ENCODE measurements around the gene PELI2. TPM values are rescaled to one million over a fixed set of nuclear protein-coding genes. Genes with fewer than 3 reads are reported as not detected.

The PELI2 gene
- total RNA-seq, 3 donors from 2014 or later: 14.3 to 33.4 (median 30.8) TPM

DNA sequence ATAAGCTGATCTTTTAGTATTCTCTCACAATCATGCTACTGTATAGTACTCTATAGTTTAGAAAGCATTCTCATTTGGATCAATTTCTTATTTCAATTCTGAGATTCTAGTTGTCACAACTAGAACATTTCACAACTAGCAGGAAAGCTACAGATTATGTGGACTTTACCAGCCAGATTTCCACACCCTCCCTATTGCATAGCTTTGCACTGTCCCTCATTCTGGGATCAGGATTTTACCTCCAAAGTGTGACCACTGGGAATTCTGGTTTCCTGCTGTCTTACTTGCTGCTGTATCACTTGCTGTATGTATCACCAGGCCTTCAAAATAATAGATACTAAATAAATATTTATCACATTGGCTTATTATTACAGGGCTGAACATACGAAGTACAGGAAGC, 10.2 kb upstream of the PELI2 start:
- no peaks in the 10 kb centered on the region for H3K4me1 ChIP-seq (ENCODE audit: low read depth)
- H3K4me3 ChIP-seq: no peak overlapping the region
- no peaks in the 10 kb centered on the region for H3K36me3 ChIP-seq (ENCODE audit: low read depth)
- no peak for DNase-seq
- TF ChIP-seq, protein P1, sequence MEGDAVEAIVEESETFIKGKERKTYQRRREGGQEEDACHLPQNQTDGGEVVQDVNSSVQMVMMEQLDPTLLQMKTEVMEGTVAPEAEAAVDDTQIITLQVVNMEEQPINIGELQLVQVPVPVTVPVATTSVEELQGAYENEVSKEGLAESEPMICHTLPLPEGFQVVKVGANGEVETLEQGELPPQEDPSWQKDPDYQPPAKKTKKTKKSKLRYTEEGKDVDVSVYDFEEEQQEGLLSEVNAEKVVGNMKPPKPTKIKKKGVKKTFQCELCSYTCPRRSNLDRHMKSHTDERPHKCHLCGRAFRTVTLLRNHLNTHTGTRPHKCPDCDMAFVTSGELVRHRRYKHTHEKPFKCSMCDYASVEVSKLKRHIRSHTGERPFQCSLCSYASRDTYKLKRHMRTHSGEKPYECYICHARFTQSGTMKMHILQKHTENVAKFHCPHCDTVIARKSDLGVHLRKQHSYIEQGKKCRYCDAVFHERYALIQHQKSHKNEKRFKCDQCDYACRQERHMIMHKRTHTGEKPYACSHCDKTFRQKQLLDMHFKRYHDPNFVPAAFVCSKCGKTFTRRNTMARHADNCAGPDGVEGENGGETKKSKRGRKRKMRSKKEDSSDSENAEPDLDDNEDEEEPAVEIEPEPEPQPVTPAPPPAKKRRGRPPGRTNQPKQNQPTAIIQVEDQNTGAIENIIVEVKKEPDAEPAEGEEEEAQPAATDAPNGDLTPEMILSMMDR (IDR thresholded peaks at IDR 0.05): no peak
- ATAC-seq: no peak
- no peaks in the 10 kb centered on the region for H3K9me3 ChIP-seq
- intact Hi-C loops (cut with DNase I, micrococcal nuclease): no loop called here

DNA sequence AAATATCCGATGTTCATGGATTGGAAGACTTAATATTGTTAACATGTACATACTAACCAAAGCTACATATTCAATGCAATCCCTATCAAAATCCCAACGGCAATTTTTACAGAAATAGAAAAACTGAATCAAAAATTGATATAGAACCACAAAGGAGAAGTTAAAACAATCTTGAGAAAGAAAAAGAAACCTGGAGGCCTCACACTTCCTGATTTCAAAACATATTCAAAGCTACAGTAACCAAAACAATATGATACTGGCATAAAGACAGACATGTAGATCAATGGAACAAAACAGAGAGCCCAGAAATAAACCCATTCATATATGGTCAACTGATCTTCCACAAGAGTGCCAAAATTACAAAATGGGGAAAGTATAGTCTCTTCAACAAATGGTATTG, 5.4 kb upstream of the PELI2 start:
- TF ChIP-seq, protein P1 (IDR thresholded peaks at IDR 0.05): no peak
- Histone ChIP-seq H3K4me3 (no peak overlapping the region), H3K4me1 (ENCODE audit: low read depth) (no peaks in the 10 kb centered on the region), H3K9me3 (no peaks in the 10 kb centered on the region), H3K36me3 (ENCODE audit: low read depth) (no peaks in the 10 kb centered on the region)
- intact Hi-C loops (cut with DNase I, micrococcal nuclease): no loop called here
- DNase-seq: no peak
- ATAC-seq: no peak

DNA sequence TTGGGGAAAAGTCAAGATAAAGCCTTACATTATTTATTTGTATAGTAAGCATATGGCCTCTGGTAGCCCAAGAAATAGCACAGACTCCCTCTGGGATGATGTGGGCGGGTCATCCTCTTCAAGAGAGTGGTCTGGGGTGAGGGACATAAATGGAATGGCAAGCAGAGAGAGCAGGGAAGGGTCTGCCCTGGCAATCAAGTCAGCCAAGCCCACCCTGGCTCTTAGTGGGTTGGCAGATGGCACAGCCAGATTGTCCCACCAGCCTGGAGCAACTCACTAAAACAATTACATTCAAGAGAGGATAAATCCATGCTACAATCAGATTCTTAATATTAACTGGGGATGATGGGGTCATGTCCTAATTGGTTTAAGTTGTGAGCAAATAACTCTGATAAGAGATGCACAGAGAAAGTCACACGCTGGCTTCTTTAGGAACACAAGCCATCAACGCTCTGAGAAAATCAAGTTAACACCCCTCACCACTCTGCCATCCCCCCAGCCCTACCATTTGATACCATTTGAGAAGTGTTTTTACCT, 2.8 kb upstream of the PELI2 start:
- no peak for DNase-seq
- H3K36me3 ChIP-seq (ENCODE audit: low read depth): no peaks in the 10 kb centered on the region
- ATAC-seq: no peak
- peaks cover 7% of the 10 kb centered on the region for H3K4me1 ChIP-seq (ENCODE audit: low read depth)
- no peak overlapping the region for H3K4me3 ChIP-seq
- TF ChIP-seq, protein P1 (IDR thresholded peaks at IDR 0.05): no peak
- intact Hi-C loops (cut with DNase I, micrococcal nuclease): no loop called here
- no peaks in the 10 kb centered on the region for H3K9me3 ChIP-seq

DNA sequence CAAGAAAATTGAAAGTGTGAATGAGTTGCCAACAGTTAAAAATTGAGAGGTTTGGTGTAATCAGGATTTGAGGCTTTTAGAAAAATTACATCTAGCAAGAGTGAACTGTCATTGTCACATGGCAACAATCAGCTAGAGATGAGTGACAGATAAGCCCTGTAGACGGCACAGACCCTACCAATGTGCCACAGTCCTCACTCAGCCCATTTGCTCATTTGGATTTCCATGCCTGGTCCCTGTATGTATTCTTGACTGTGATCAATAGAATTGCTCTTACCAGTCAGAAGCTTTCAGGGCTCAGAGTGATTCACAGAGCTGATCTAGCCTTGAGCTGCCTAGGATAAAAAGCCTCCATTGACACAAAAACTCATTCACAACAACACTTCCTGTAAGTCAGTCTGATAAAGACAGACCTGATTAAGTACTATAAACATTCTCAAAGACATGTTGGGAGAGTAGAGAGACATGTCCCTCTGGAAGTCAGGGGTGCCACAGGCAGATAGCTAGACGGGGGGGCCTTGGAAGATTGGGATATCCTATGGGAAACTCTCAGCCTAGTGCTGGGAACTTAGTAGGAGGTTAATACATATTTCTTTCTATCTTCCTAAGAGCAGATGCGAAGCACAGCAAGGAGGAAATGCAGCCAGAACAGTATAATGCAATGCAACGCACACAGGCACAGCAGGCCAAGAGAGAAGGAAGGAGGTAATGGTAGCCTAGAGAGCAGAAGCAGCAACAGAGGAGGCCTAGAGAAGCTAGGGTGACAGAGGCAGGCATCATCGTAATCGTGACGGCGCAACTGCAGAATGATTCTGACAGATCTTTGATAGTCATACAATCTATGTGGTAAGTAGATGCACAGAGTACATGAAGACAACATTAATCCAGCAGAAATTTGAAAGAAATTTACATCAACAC, 2.0 kb upstream of the PELI2 start:
- DNase-seq: no peak
- TF ChIP-seq, protein P1 (IDR thresholded peaks at IDR 0.05): no peak

DNA sequence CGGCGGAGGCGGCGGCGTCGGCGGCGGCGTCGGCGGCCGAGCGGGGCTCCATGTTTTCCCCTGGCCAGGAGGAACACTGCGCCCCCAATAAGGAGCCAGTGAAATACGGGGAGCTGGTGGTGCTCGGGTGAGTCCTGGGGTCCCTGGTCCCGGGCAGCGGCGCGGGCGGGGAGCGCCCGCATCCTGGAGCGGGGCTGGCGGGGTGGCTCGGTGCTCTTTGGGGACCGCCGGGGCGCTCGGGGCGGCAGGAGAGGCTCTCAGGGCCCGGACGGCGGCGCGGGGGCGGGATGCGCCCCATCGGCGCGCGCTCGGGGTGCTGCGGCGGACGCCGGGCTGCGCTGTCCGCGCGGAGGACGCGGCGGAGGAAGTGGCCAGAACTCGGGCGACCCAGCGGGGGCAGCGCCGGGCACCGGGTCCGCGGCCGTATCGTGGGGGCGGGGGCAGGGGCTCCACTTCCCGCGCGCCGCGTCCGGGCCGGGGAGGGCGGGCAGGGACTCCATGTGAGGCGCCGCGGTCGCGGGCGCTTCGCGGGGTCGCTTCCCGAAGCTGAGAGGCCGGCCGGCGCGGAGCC, 485 bp downstream of the PELI2 start:
- no peaks in the 10 kb centered on the region for H3K36me3 ChIP-seq (ENCODE audit: low read depth)

More for the DNA sequence above, 2.0 kb upstream of the PELI2 start:
- intact Hi-C loops (cut with DNase I, micrococcal nuclease): no loop called here
- H3K9me3 ChIP-seq: no peaks in the 10 kb centered on the region
- peaks cover 11% of the 10 kb centered on the region for H3K4me1 ChIP-seq (ENCODE audit: low read depth)
- no peaks in the 10 kb centered on the region for H3K36me3 ChIP-seq (ENCODE audit: low read depth)
- H3K4me3 ChIP-seq: no peak overlapping the region
- no peak for ATAC-seq

More for the DNA sequence above, 485 bp downstream of the PELI2 start:
- ATAC-seq: peak; percentile 47
- TF ChIP-seq, protein P1 (IDR thresholded peaks at IDR 0.05): no peak
- peak; percentile 28 to 73 (median 61) for DNase-seq
- intact Hi-C loops (cut with DNase I, micrococcal nuclease): no loop called here
- H3K4me3 ChIP-seq: peak overlapping the region; percentile 81
- H3K9me3 ChIP-seq: no peaks in the 10 kb centered on the region
- peaks cover 11% of the 10 kb centered on the region for H3K4me1 ChIP-seq (ENCODE audit: low read depth)

All from mucosa of descending colon (tissue), 3 donors.